ENCODE results near the gene ZNF831. TPM values are rescaled to one million over a fixed set of nuclear protein-coding genes. Genes with fewer than 3 reads are reported as not detected.

ZNF831 gene
- total RNA-seq, 1 experiment from 2014 or later = 0.04 TPM

- DNase-seq (ENCODE audit: low spot score) = no peak
- Mint-ChIP-seq H3K27ac (no peak overlapping the region), H3K4me3 (no peak overlapping the region), H3K36me3 (no peaks in the 10 kb centered on the region), H3K9me3 (peaks cover 8% of the 10 kb centered on the region), H3K27me3 (ENCODE audit: low read depth) (peaks cover 2% of the 10 kb centered on the region), H3K4me1 (no peaks in the 10 kb centered on the region)
- TF ChIP-seq, protein P1, sequence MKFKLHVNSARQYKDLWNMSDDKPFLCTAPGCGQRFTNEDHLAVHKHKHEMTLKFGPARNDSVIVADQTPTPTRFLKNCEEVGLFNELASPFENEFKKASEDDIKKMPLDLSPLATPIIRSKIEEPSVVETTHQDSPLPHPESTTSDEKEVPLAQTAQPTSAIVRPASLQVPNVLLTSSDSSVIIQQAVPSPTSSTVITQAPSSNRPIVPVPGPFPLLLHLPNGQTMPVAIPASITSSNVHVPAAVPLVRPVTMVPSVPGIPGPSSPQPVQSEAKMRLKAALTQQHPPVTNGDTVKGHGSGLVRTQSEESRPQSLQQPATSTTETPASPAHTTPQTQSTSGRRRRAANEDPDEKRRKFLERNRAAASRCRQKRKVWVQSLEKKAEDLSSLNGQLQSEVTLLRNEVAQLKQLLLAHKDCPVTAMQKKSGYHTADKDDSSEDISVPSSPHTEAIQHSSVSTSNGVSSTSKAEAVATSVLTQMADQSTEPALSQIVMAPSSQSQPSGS (CRISPR knock-in tag; IDR thresholded peaks at IDR 0.05; ENCODE audit: borderline replicate concordance, low read depth) = no peak
- TF ChIP-seq ESRRA (CRISPR knock-in tag; IDR thresholded peaks at IDR 0.05; ENCODE audit: borderline replicate concordance) = no peak
- no peak for TF ChIP-seq SP1 (CRISPR knock-in tag; conservative IDR thresholded peaks at IDR 0.05)
- TF ChIP-seq, protein P2, sequence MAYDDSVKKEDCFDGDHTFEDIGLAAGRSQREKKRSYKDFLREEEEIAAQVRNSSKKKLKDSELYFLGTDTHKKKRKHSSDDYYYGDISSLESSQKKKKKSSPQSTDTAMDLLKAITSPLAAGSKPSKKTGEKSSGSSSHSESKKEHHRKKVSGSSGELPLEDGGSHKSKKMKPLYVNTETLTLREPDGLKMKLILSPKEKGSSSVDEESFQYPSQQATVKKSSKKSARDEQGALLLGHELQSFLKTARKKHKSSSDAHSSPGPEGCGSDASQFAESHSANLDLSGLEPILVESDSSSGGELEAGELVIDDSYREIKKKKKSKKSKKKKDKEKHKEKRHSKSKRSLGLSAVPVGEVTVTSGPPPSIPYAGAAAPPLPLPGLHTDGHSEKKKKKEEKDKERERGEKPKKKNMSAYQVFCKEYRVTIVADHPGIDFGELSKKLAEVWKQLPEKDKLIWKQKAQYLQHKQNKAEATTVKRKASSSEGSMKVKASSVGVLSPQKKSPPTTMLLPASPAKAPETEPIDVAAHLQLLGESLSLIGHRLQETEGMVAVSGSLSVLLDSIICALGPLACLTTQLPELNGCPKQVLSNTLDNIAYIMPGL (CRISPR knock-in tag; IDR thresholded peaks at IDR 0.05) = no peak
- no peak for TF ChIP-seq ZSCAN18 (CRISPR knock-in tag; IDR thresholded peaks at IDR 0.05)
- no peak for TF ChIP-seq CDX4 (CRISPR knock-in tag; IDR thresholded peaks at IDR 0.05; ENCODE audit: borderline replicate concordance)
- TF ChIP-seq USF2 (CRISPR knock-in tag; IDR thresholded peaks at IDR 0.05) = no peak
- CTCF ChIA-PET = interaction anchor here (0.6 to 3.4 kb wide), 4 partner anchors 31 to 533 kb away, joined by 3 to 13 read pairs (median 4); no protein-coding TSS in a partner anchor
- POLR2A ChIA-PET = no interaction called here
- no peak for ATAC-seq
Measured at GRCh38 chr20:59177266-59178250, 13.9 kb downstream of the ZNF831 start.

- Mint-ChIP-seq H3K27me3 (ENCODE audit: low read depth) (peaks cover 2% of the 10 kb centered on the region), H3K27ac (no peak overlapping the region), H3K9me3 (peaks cover 8% of the 10 kb centered on the region), H3K36me3 (no peaks in the 10 kb centered on the region), H3K4me3 (no peak overlapping the region), H3K4me1 (no peaks in the 10 kb centered on the region)
- CTCF ChIA-PET = interaction anchor here (0.7 to 3.4 kb wide), 2 partner anchors 29 to 43 kb away, joined by 3 to 13 read pairs; no protein-coding TSS in a partner anchor
- ATAC-seq (no peak; the same call in 1 of the 2 replicates), DNase-seq (ENCODE audit: low spot score) (no peak)
- POLR2A ChIA-PET = interaction anchor here (0.6 kb wide), 1 partner anchor 17 kb away, joined by 3 read pairs; no protein-coding TSS in a partner anchor
- TF ChIP-seq MYBL2 (CRISPR knock-in tag; IDR thresholded peaks at IDR 0.05) = no peak
- TF ChIP-seq TEAD4 (CRISPR knock-in tag; IDR thresholded peaks at IDR 0.05) = no peak
- no peak for TF ChIP-seq ELF4 (CRISPR knock-in tag; IDR thresholded peaks at IDR 0.05; ENCODE audit: low read depth)
- TF ChIP-seq GABPB1 (CRISPR knock-in tag; IDR thresholded peaks at IDR 0.05) = no peak
- TF ChIP-seq, protein P3, sequence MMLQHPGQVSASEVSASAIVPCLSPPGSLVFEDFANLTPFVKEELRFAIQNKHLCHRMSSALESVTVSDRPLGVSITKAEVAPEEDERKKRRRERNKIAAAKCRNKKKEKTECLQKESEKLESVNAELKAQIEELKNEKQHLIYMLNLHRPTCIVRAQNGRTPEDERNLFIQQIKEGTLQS (CRISPR knock-in tag; conservative IDR thresholded peaks at IDR 0.05) = no peak
- TF ChIP-seq, protein P1 (CRISPR knock-in tag; IDR thresholded peaks at IDR 0.05; ENCODE audit: borderline replicate concordance, low read depth) = no peak
- TF ChIP-seq ZNF138 (CRISPR knock-in tag; conservative IDR thresholded peaks at IDR 0.05) = no peak
Measured at GRCh38 chr20:59178983-59179595, 15.5 kb downstream of the ZNF831 start.

All from WTC11 (cell line).